Activated T-helper 9 cell treated with anti-CD3 and anti-CD28 coated beads, Interleukin-2, amount 50 U/mL, for 16 hours (primary cell): ENCODE measurements around the gene TEKT4.
"Not testable (repeated sequence)": the region's sequence is repeated elsewhere in the genome, so short reads cannot be mapped to it uniquely, and the experiment has no call there.

Experiments used
- DNase-seq: peaks from one replicate; pipeline ENCODE4 v3.0.0-alpha.2; 2020; ENCODE audit warnings: low read depth

Gene TEKT4, protein sequence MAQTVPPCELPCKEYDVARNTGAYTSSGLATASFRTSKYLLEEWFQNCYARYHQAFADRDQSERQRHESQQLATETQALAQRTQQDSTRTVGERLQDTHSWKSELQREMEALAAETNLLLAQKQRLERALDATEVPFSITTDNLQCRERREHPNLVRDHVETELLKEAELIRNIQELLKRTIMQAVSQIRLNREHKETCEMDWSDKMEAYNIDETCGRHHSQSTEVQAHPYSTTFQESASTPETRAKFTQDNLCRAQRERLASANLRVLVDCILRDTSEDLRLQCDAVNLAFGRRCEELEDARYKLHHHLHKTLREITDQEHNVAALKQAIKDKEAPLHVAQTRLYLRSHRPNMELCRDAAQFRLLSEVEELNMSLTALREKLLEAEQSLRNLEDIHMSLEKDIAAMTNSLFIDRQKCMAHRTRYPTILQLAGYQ

DNA sequence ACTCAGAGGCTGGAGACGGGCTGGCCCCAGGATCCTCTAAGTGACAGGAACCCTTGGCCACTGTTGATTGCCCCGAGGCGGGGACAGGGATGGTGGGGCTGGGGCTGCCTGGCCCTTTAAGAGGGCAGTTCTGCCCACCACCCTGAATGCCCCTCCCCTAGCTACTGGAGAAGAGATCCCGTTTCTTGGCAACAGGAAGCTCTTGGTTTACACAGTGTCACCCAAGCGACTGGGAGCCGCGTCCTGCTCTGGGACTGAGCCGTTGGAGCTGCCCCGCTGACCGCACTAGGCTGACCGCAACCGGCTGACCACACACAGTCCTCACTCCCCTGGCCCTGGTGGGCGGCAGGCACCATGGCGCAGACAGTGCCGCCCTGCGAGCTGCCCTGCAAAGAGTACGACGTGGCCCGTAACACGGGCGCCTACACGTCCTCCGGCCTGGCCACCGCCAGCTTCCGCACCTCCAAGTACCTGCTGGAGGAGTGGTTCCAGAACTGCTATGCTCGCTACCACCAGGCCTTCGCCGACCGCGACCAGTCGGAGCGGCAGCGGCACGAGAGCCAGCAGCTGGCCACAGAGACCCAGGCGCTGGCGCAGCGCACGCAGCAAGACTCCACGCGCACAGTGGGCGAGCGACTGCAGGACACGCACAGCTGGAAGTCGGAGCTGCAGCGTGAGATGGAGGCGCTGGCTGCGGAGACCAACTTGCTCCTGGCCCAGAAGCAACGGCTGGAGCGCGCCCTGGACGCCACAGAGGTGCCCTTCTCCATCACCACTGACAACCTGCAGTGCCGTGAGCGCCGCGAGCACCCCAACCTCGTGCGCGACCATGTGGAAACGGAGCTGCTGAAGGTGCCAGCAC lies at the start of gene TEKT4:
TEKT4 (plus strand) TSS at position 205 of the 862 bp plus-strand sequence; CDS start at position 355, 150 bp downstream.
- no peak for DNase-seq

DNA sequence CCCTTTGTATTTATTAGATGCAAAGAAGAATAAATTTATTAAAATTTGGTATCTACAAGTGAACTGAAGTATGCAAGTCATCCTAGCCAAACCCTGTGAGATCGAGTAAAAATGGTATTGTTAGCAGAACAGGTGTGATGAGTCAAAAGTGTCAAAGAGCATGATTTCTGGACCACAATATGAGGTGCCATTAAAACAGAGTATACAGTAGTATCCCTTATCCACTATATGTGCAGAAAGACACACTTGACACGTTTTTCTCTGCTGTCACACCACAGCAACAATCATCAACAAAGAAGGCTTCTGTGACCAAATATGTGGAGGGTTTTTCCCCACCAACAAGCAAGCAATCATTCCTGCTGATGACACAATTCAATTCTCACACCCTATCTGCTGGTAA lies 32.0 kb upstream of the TEKT4 start:
- not testable (repeated sequence) for DNase-seq

DNA sequence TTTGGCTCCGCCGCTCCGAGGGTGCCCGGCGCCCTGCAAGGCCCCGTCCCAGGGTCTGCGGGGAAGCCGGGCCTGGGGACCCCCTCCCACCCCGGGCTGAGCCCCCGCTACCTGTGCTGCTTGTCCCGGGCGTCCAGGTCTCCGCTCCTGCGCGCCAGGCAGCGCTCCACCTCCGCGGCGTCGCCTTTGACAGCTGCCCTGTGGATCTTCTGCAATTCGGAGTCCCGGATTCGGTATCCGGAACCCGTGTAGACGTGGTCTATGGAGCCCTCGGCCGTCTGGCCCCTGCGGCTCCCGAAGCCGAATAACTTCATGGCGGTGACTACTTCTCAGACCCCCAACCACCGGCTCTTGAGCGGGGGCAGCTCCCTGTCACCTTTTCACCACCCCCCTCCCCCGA lies 14.4 kb upstream of the TEKT4 start:
- not testable (repeated sequence) for DNase-seq

DNA sequence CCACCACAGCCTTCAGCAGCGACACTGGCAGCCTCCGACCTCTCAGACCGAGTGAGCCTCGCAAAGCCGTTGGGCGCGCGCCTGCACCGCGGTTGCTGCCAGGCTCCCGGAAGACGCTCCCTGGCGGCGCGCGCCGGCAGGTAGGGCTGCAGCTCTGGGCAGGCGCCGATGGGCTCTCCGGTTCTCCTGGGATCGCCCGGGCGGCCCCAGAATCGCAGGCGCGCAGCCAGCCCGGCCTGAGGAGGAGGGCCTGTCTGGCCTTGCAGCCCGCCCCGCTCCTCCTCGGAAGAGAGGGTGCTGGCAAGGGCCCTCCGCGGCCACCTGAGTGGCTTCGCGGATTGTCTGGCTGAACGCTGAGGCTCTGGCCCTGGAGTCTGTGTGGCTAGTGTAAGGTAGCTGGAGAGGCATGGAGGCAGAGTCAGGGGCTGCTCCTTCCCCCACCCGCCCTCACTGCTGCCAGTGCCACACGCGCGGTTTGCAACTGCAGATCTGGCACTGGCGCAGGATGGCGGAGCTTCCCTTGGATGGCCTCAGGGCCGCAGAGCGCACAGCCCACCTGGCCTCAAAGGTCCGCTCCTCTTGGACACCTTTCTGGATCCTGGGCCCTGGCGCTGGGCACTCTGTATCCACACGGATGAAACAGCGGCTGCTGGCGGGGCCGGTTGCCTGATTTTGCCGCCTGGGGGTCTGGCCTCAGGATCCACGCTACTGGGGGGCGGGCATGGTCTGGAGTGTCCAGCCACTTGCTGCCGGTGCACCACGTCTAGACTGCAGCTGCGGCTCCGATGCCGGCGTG lies 13.7 kb upstream of the TEKT4 start:
- DNase-seq = not testable (repeated sequence)

DNA sequence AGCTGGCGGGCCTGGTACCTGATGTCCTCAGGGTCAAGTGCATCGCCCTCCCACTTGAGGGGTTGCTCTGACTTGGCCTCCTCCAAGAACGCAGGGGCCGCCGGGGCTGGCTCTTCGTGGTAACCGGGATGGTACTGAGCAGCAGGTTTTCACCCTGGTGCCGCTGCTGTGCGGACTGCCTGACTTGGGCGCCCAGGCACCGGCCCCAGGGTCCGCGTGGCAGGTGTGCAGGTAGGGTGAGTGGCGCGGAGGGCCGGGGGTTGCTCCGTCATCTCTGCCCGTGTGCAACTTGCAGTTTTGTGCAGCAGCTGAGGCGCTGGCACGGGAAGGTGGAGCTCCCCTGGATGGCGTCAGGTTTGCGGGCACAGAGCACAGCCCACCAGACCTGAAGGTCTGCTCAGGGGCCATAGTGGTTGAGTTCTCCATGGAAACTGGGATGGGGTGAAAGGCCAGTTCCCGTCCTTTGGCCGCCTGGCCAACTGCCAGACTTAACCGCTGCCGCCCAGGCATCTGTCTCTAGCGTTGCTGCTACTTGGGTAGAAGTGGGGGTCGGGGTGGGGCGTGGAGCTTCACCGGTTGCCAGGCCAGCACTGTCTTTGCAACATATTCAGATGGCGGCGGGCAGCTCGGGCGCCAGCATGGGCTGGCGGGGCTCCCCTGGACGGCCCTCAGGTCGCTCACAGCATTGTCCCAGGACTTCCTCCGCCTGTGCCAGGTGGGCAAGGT lies 12.9 kb upstream of the TEKT4 start:
- not testable (repeated sequence) for DNase-seq

DNA sequence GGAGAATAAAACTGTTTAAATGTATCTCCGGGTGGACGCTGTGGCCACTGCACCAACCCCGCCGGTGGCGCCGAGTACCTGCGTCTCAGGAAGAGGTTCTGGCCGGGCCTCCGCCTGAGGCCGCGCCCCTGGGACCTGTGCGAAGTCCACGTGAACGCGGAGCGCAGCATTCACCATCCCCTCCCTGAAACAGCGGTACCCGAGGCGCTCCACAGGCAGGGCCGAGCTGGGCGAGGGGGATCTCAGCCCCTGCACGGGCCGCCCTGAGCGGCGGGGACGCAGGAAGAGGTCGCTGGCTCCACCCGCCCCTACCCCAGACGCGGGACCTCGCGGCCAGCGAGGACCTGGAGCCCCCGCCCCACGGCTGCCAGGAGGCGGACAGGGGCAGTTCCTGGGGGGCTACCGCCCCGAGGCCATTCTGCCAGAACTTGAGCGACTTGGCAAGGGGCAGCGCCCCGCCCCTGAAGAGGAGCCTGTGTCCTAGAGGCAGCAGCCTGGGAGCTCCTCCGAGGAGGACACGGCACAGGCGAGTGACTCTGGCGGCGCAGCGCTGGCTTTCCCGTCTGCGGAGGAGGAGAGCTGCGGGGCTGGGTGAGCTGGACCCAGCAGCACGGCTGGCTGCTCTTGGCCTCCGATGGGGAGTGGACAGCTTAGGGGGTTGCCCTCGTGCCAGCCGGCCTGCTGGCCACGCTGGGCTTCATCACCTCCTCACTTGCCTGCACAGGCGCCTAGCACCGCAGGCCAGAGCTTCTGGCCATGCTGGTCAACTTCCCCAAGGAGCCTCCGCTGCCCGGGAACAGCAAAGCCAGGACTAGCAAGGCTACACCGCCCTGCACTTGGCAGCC lies 9.7 kb upstream of the TEKT4 start:
- no peak for DNase-seq

DNA sequence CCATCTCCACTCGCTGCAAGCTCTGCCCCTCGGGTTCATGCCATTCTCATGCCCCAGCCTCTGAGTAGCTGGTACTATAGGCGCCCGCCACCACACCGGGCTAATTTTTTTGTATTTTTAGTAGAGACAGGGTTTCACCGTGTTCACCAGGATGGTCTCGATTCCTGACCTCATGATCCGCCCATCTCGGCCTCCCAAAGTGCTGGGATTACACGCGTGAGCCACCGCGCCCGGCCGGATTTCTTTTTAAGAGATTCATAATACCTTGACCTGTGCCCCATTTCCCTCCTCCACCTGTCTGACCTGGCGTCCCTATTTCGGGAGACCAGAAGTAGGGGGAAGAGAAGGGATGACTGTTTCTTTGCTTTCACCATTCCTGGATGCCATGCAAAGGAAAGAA lies 8.3 kb upstream of the TEKT4 start:
- DNase-seq = not testable (repeated sequence)

DNA sequence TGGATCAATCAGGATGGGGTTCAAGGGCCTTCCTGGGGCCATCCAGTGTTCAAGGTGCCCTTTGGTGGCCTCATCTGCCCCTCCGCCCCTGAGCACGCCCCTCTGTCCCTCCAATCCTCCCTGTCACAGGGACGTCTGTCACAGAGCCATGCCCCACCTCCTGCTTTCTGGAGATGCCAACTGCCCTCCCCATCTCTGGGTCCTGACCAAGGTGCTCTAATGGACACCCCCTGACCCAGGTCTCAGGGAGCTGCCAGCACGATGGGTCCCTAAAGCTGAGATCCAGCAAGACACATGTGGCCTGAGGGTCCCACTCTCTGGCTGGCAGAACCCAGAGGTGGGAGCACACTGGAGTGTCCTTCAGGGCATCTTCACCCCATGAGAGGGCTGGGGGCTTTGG lies 2.1 kb upstream of the TEKT4 start:
- DNase-seq = no peak

DNA sequence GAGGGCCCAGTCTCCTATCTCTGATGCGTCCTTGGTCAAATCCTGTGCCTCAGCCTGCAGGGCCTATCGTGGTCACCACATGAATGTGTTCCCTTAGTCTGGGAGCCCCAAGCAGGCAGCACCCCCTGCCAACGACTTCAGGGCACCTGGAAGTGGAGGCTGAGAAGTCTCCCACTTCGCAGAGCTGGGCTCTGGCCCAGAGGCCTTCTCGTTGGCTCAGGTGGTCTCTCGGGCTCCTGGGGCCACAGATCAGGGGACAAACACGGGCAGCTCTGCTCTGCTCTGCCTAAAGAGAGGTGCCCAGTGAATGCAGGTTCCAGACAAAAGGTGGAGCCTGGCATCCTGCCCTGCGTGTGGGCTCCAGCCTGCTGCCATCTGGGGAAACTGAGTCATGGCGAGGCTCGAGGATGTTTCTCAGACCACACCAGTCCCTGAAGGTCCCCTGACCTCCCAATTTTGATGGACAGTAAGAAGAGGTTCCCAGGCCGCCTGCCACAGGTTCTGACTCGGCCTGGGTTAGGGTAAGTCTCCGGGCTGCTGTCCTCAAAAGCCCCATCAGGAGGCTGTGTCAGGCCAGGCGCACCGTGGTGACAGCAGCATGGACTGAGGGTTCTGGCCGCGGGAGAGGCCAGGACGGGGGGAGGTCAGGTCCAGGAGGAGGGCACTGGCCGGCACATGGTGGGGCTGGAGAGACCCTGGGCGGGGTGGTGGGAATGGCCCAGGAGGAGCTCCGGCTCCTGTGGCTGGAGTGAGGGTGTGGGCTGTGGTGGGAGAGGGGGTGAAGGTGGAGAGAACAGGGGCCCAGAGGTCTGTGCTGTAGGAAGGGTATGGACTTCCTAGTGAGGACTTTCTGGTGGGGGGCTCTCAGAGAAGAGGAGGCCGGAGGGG lies 1.4 kb upstream of the TEKT4 start:
- no peak for DNase-seq

DNA sequence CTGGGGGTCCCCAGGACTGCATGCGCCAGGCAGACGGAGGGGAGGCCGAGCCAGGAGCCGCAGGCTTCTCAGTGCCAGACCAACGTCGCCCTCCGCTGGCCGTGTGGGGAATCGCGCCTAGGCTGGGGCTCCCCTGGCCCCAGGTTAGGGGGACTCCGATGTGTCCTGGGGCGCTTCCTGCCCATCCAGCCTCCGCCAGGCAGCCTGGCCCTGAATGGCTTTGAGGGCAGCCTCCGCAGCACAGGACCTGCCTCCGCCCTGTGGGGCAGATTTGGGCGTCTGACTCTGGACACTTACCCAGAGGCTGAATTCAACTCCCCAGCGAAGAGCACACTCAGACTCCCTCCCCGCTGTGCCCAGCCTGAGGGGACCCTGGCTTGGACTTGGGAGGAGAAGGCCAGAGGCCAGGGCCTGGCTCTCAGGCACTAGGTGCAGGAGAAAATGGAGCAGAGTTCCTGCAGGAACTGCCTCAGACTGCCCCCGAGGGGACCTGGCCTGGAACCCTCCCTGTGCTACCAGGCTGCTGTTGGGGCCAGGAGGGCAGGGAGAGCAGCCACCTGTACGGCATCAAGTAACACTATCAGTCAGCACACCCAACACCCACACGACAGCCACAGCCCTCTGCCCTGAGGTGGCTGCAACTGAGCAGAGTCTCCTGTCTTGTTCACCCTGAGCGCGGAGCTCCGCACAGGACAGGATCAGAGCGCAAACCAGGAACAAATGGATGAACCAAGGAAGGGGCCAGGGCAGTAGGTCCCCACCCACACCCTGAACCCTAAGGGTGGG lies 597 bp upstream of the TEKT4 start:
- DNase-seq = no peak

DNA sequence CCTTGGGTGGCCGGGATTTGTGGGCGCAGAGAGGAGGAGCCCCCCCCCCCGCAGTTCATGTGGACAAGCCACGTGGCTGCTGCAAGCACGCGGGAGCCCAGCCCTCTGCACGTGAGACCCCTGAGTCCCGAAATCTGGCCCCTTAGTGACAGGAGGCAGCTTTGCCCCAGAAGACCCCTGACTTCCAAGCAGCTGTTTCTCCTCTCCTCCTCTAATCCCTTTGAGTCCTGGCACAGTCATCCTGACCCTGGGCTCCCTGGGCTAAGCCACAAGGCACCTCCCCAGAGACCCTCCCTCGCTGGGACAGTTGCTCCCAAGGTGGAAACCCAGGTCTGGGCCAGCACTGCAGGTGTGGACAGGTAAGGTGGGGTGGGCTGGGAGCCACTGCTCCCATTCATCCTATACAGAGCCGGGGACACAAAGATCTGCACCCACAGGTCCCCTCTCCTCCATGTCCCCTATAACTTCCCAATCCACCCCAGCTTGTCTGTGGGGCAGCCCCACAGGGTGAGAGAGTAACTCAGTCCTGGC lies 923 bp downstream of the TEKT4 start:
- no peak for DNase-seq

DNA sequence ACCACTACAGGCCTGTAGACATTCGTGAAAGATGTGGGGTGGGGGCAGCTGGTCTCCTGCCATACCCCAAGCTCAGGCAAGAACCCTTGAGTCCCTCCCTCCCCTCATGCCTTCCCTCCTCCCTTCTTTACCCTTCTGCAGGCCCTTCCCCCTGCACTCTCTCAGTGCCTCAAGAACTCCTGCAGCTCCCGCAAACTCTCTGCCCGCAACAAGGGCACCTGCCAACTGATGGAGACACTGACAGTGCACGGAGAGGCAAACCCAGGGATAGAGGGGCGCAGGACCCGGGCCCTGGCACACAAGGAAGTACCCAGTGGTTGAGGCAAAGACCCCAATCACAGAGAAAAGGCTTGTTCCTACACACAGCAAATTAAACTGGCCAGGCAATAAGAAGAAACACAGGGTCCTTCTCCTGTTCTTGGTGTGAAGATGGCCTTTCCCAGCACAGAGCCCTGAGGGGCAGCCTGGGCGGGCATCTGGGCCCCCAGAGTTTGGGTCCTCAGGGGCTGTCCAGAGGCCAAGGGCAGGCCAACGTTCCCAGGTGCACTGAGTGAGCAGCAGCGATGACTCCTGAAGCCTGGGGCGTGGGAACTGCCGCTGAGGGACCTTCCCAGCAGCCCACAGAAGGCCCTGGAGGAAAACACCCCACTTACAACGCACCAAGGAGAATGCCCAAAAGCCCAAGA lies 1.6 kb downstream of the TEKT4 start:
- DNase-seq = no peak

DNA sequence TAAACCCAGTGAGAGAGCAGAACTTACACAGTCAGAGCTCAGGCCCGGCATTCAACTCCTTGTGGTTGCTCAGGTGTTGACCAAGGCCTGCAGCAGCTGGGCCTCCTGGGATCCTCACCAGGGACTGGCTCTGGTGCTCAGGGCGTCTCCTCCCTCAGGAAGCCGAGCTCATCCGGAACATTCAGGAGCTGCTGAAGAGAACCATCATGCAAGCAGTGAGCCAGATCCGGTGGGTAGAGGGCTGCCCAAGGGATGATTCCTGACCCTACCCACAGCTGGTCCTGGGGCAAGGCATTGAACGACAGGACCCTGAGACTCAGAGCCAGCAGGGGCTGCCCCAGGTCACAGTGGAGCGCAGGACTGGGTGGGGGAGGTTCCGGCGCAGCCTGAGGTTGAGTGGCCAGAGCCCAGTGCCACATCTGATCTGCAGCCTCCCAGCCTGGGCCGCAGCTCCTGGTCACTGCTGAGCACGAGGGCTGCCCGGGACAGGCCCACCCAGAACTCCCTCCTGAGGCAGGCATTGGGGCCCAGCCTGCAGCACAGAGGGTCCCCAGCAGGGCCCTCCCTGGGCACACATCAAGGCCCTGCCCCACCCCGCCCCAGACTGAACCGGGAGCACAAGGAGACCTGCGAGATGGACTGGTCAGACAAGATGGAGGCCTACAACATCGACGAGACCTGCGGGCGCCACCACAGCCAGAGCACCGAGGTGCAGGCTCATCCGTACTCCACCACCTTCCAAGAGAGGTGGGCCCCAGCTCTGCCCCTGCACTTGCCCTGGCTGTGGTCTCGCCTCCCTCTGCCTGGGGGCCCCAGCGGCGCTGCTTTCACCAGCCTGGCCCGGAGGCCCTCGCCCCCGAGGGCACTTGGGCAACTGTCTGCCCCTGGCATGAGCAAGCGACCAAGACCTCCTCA lies 2.4 kb downstream of the TEKT4 start:
- no peak for DNase-seq

DNA sequence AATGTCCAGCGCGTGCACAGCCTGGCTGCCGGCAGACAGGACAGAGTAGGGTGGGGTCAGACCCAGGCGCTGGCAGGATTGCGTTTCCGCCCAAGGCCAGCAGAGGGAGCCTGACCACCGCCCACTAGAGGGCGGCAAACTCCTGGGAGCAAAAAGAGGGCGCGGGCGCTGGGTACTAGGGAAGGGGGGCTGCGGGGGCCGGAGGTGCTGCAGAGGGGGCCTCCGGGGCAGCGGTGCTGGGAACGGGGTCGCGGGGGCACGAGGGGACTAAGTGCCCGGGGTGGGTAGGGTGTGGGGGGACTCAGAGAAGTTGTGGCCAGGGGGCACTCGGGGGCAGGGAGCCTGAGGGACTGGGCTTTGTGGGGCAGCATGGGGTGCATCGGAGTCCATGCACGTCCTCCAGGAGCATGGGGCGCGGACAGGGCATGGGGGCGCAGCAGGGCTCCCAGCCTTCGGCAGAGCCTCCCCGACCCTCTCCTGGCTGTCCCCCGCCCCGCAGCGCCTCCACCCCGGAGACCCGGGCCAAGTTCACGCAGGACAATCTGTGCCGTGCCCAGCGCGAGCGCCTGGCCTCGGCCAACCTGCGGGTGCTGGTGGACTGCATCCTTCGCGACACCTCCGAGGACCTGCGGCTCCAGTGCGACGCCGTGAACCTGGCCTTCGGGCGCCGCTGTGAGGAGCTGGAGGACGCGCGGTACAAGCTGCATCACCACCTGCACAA lies 3.2 kb downstream of the TEKT4 start:
- DNase-seq = peak; percentile 23

DNA sequence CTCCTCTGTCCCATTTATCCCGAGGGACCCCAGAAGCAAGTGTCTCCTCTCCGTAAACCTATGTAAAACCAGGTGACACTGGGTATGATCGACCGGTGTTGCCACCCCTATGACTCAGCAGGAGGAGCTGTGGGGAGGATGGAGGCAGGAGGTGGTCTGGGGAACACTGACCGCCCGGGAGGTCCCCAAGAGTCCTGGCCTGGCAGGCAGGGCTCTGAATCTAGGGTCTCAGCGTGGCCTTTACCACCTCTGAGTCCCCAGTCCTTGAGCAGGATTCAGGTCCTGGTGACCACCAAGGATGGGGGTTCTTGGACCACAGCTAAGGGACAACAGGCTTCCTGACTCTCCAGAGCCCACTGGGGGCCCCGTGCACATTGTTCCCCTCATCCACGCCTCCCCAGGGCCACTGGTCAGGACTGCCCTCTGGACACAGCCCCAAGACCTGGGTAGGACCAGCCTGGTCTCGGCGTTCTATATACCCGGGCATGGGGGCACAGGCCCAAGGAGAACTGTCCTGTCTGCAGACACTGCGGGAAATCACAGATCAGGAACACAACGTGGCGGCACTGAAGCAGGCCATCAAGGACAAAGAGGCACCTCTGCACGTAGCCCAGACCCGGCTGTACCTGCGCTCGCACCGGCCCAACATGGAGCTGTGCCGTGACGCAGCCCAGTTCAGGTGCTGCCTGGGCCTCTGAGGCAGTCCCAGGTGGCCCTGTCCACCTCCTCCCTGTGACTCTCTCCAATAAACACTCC lies 4.0 kb downstream of the TEKT4 start:
- no peak for DNase-seq
